Occipital lobe (tissue), 2 donors: ENCODE results near the gene ANO2. TPM values are rescaled to one million over a fixed set of nuclear protein-coding genes. Genes with fewer than 3 reads are reported as not detected.
"Not testable (repeated sequence)": the region's sequence is repeated elsewhere in the genome, so short reads cannot be mapped to it uniquely, and the experiment has no call there.

Experiments used
- DNase-seq: peaks from one replicate; lab custom pipeline; 2025; lab: John Stamatoyannopoulos, UW
- total RNA-seq: library from RNA; depleted of rRNA; stranded (reverse); fragments of >200 nt; gene quantifications from one replicate; pipeline ENCODE4 v1.2.3, GENCODE V29; 2014

Gene ANO2
- total RNA-seq, 1 donor from 2014 or later, result 3.6 TPM

DNA sequence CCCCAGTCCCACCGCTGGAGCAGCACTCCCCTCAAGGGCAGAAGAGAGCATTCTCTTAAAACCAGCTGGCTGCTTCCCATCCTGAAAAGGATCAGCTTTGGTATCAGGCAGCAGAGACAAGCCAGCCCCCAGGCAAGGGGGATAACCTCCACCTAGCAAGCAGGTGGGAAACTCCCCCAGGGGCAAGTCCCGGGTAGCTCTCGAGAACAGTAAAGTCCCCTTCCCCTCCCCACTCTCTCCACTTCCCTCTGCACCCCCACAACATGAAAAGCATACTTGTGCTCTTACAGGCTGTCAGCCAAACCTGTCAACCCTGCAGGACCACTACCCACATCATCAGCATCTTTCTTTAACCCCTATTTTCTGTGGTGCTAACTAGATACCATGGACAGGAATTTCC is 259.1 kb downstream of the ANO2 start:
- DNase-seq, result no peak

DNA sequence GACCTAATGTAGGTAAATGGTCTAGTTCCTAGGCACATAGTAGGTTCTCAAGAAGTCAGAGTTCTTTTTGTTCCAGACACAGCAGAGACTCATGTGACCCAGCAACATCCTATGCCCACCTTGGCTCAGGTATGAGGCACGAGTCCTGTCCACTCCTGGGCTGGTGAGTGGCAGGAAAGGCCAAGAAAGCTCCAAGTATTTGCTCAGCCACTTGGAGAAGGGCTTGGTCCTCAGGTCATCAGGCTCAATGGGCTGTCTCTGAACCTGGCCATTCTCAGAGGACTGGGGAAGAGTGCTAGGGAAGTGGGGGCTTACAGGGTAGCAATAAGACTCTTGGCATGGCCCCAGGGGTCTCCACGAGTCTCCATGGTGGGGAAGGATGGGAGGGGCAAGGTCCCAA is 260.1 kb downstream of the ANO2 start:
- no peak for DNase-seq

DNA sequence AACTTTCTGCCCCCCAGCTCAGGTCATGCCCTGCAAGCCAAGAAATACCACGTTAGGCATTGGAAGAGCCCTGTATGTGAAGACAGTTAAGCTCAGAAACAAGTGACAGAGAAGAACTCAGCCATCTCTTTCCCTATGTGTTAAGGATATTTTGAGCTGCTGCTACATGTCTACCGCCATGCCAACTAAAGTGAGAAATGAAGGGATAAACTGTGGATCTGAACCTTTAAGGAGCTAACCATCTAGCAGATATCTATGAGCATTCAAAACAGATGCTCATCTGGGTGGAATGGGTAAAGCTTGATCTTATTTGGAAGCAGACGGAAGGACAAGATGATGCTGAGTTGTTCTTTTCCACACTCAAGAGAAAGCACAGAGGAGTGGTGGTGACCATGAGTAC is 262.5 kb downstream of the ANO2 start:
- no peak for DNase-seq

DNA sequence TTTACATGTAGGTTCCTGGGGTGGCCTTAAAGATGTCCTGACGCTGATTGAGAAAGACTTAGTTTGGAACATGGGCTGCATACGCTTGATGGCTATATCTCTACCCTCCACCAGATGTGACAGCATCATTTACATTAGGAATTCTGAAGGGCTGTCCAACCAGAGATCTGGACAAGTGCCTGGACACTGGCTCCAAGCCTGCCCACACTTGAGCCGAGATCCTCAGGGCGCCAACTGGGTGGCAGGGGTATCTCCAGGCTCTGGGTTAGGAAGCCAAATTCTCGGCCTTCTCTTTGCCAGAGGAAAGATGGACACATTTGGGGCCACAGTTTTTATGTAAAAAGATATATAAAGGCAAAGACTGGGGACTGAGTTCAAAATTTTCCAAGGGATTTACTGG is 266.9 kb downstream of the ANO2 start:
- no peak for DNase-seq

DNA sequence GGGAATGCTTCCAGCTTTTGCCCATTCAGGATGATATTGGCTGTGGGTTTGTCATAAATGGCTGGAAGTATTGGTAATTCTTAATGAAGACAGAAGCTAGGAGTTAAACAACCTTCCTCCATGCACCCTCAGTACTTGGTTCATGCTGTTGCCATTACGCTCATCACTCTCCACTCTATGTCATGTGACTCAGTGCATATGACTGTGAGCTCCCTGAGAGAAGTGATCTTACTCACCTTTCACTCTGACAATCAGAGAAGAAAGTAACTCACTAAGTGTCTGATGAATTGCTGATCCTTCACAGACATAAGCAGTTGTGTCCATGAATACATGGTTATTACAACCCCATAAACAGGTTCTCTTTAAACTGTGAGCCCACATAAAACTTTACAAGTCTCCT is 275.4 kb downstream of the ANO2 start:
- not testable (repeated sequence) for DNase-seq

DNA sequence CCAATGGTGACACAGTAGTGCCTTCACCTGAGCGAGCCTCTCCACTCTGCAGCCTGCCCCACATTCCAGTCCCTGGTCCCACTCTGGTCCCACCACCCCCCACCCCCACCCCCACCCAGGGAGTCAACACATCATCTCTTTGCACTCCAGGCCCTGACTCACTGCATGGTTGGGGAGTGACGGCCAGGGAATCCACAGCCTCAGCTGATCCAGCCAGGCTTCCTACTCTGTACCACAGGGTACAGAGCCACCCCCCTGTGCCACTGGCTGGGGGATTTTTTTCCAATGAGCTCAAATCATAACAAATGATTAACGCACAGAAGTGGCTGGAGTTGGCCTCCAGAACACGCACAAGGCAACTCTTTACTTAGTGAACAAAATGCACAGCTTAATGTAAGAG is 279.4 kb downstream of the ANO2 start:
- no peak for DNase-seq

DNA sequence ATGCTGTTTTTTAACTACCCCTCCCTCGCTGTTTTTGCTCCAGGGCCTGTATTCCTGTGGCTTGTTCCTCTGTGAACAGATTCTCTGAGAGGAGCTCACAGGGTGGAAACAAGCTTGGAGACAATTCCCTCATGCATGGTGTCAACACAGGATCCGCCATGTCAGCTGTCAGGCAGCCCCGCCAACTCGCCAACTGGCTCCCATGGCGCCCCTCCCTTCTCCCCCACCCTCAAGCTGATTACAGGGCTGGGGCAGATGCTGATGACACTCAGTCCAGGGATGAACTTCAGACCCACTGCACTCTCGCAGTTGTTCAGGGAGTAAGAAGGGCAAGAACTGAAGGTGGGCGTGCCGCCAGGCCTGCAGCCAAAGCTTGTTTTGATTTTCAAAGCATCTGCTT is 283.2 kb downstream of the ANO2 start:
- DNase-seq, result no peak

DNA sequence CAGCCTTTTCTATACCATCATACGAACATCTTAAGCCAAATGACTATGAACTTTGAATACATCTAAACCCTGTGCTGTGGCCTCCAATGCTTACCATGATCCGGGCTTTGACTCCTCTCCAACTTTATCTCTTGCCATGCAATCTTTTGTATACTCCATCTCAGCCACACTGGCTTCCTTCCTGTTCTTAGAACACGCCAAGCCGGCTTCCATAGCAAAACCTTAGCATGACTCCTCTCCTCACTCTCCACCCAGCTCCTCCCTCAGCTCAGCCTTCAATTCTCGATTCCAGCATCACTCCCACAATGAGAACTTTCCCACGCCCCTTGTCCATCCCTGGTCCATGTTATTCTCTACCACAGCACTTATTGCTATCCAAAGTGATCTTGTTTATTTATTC is 284.8 kb downstream of the ANO2 start:
- DNase-seq, result no peak

DNA sequence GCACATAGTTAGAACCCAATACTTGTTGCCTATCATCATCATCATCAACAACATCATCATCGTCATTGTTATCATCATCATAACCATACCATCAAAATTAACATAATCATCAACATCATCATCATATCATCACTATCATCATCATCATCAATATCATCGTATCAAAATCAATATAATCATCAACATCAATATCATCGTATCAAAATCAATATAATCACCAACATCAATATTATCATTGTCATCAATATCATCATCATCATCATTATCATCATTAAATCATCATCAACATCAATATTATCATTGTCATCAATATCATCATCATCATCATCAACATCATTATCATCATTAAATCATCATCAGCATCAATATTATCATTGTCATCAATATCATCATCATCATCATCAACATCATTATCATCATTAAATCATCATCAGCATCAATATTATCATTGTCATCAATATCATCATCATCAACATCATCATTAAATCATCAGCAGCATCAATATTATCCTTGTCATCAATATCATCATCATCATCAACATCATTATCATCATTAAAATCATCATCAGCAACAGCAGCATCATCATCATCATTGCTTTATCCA is 286.6 kb downstream of the ANO2 start:
- not testable (repeated sequence) for DNase-seq

DNA sequence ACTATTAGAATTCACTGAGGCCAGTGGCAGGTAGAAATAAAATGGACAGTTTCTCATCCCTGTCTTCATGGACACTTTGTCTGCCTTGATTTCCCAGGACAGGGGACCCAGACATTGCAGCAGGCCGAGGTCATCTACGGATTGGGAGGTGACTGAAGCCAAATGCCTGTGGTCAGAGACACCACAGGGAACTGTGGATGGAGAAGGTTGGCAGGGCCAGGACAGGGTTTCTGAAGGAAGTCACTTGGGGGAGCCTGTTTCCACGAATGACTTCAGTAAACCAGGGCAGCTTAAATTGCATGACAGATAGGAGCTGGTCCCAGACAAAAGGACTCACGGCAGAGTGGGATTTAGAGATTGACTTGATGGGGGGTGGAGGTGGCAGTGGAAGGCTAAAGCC is 288.2 kb downstream of the ANO2 start:
- DNase-seq, result no peak

DNA sequence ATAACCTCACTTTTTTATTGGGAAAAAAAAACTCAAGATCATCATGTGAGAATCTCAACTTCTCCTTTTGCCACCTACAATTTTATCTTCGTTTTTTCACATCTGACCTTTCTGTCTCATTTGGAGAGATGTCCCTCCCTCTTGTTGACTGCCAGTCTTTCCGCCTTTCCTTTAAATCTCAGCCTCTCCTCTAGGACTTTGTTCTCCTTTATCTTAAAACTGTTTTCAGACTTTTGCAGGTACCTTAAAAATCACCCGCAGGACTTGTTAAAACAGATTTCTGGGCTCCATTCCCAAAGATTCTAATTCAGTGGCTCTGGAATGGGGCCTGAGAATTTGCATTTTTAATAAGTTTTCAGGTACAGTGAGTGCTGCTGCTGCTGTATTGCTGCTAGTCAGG is 289.9 kb downstream of the ANO2 start:
- DNase-seq, result no peak

DNA sequence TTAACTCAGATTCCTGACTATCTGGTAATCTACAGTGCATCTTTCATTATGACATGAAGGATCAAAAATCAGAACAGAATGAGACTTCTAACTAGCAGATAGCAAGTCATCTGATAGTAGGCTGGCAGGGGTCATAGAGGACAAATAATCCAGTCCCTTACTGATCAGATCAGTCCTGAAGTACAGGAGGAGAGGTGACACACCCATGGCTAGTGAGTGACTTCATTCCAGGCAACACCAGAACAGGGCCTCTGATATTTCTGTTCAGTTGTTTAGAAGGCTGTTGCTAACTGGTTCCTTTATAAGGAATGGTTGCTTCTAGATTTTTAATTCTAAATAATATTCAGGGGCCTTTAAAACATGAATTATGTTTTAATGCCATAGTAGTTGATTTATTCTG is 291.0 kb downstream of the ANO2 start:
- DNase-seq, result no peak

DNA sequence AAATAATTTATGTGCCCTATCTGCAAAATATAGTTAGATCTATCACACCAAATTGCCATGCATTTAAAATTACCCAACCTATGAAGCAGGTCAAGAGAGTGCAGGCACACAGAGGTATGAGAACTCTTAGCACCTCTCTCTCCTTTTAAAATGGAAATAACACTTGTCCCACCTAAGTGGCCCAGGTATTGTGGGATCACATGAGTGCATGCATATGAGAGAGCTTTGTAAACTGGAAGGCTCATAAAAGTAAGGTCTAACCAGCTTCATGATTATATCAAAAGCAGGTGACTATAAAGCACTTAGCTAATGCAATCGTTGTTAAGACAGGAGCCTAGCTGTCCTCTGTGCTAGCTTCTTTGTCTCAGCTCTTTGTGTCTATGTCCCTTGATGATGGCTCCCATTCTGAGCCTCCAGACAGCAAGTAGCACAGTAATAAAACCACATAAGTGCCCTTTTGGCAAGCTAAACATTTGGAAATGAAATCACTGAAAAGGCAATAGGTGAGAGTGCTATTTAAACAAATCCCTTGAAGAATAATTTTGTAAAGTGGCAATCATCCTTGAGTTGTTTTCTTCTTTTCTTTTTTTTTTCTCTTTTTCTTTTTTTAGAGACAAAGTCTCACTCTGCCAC is 294.1 kb downstream of the ANO2 start:
- no peak for DNase-seq

DNA sequence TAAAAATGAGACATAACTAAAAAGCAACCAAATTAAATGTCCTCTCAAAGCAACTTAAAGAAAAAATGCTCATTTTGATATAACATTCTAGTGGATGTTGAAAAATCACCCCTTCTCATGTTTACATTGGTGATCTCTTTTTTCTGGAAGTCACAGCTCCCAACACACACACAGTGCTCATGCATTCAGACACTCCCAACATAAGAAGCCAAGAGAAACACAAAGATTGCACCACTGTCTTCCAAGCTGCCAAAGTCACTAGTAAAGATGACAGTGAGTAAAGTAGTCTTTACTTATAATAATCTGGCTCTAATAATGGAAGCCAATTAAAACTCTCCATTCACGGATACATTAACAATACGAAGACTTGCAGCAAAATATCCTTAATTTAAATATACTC is 294.8 kb downstream of the ANO2 start:
- no peak for DNase-seq

DNA sequence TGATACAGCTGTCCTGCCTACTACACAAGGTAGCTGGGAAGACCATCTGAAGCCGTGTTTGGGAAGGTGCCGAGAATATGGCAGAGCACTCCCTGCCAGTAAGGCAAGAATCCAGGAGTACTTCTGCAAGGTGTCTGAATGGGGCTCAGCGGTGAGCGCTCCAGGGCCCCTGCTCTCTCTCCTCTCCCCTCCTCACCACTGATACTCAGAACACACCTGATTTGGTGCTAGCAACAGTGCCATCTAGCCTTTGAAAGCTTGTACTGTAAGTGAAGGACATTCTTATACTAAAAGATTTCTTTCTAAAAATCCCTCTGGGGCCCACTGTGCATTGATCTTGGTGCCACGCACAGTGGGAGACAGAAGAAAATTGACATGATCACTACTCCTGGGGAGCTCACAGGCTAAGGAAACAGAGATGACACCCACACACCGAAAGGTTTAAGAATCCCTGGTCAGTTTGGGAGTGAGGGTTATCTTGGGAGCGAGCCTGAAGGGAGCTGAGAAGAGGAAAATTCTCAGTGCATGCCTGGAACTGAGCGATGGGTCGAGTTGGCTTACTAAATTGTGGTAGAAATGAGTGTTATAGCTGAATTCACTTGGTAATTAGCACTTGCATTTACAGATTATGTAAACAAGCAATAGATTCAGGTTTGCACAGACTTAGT is 296.2 kb downstream of the ANO2 start:
- no peak for DNase-seq

DNA sequence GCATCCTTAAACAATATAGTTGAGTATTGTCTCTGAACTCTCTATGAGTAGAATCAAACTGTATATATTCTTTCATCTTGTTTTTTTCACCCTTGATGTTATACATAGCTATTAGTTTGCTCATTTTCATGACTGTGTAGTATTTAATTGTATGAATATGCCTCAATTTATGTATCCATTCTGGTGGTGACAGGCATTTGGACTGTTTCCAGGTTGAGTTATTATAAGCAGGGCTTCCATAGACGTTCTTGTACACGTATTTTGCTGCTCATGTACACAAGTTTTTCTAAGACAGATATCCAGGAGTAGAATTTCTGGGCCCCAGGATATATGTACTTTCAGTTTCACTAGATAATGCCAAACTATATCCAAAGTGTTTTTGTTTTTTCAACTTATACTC is 301.8 kb downstream of the ANO2 start:
- no peak for DNase-seq

DNA sequence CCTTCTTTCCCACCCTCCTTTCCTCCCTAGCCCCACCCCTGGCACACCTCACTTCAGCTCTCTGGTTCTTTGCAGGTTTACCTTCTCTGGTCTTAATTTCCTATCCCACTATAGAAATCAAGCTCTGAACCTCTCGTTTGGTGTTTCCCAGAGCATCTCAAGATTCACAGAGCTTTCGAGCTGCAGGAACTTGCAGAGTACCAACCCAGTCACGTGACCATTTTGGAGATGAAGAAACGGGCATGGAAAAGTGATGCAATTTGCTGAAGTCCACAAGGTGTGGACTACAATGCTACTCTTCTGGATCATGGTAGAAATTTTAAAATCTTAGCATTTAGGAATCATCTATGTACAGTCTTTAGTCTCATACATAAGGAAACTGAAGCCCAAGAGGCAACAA is 307.4 kb downstream of the ANO2 start:
- no peak for DNase-seq

DNA sequence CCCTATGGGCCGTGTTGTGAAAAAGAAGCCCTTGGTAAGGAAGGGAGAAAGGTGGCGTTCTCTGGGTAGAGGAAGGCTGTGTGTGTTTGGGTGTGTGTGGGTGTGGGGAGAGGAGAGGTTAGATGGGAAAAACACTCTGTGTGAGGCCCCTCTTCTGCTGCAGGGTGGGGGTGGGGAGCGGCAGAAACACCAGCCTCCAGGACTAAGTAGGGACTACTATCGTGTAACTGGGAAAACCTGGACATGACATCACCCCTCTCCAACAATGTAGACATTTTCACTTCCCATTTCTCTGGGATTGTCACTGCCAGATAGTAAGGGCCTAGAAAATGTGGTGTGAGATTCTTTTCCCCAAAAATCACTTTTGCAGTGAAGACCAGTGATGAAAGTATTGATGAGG is 308.2 kb downstream of the ANO2 start:
- DNase-seq, result no peak

DNA sequence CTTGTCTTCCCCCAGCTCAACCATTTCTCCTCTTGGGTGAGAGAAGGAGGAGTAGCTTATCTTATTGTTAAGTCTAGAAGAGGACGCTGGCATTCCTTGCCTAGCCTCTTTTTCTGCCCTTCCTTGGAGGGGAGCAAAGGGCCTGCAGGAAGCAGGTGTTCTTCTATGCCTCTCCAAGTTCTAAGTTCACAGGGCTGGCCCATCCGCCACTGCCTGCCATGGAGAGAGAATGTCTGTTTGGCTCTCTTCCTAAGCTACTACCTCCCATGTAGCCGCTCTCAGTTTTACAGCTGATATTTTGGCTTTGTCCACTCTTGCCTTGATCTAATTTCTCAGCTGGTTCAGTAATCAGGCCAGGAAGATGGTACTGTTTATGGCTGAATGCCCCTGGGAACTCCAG is 312.0 kb downstream of the ANO2 start:
- DNase-seq, result no peak

DNA sequence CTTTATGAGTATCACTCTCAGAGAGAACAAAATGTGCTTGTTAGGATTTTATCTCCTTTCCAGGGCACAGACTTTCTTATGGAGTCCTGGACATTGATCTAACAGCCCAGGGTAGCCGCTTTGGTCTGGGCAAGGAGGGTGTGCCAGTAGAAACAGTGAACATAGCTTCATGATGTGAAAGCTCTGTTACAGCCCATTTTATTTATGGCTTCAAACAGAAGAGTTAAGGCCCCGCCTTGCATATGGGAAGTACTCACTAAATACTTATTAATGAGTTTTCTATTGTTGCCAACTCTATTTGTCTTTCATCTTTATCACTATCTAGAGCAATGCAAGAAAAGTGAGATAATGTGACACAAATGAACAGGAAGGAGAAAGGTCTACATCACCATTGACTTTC is 312.6 kb downstream of the ANO2 start:
- DNase-seq, result no peak

DNA sequence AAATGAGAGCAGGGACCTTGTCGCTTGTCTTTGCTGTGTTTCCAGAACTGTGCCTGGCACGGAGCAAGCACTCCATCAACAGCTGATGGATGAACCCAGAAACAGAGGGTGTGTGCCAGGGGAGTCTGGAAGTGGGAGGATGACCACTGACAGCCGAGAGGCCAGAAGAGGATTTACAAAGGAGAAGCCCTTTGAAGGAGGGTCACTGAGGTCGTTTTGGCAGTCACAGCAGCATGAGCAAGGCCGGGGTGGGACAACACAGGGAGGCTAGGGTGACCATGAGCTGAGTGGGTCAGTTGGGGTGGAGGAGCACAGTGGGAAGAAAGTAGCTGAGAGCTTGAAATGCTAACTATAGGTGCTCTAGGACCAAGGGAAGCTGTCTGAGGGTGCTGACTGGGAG is 313.6 kb downstream of the ANO2 start:
- no peak for DNase-seq

DNA sequence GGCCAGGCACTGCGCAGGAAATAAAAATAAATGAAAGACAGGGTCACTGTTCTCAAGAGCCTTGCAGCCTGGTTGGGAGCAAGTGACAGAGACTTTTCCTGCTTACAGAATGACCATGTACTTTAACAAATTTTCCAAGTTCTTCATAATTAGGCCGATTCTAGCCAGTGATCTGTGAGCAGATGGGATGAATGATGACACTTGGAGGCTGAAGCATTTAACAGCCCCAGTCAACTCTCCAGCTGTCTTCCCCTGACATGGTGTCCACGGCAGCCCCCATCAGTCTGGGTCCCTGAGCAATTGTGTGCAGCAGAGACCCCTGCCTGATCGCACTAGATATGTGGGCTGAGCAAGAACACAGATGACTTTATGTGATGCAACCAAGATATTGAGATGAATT is 314.3 kb downstream of the ANO2 start:
- DNase-seq, result no peak

DNA sequence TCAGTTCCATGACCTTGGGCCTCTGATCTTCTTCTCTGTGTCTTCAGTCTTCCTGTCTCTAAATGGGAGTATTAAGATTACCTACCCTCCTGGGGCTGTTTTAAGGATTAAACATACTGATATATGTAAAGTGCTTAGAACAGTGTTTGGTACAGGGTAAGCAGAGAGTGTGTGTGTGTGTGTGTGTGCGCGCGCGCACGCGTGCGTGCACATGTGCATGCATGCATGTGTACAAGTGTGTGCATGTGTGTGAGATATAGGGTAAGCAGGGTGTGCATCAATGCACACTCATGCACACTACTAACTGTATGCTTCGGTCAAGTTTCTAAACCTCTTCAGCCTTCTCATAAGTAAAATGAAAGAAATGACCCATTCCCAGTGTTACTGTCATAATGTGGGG is 316.6 kb downstream of the ANO2 start:
- DNase-seq, result no peak
